ENCODE results near the gene TPSAB1.
"Not testable (repeated sequence)": the region's sequence is repeated elsewhere in the genome, so short reads cannot be mapped to it uniquely, and the experiment has no call there.

TPSAB1 gene

DNA sequence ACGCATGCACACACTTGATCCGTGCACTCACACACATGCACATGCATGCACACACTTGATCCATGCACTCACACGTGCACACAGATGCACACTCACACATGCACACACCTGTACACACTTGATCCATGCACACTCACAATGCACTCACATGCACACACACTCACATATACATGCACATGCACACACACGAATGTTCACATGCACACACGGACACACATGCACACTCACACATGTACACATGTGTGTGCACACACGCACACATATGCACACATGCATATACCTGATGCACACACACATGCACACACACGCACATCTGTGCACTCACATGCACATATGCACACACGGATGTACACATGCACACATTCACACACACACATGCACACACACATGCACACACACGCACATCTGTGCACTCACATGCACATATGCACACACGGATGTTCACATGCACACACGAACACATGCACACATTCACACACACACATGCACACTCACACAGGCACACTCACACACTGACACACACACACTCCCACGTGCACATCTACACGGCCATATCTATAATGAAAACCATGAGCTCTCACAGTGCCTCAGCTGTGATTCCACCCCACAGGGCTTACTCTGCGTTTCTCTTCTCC, 7.5 kb downstream of the TPSAB1 start:
- not testable (repeated sequence) for DNase-seq (ENCODE audit: low read depth, low spot score)

DNA sequence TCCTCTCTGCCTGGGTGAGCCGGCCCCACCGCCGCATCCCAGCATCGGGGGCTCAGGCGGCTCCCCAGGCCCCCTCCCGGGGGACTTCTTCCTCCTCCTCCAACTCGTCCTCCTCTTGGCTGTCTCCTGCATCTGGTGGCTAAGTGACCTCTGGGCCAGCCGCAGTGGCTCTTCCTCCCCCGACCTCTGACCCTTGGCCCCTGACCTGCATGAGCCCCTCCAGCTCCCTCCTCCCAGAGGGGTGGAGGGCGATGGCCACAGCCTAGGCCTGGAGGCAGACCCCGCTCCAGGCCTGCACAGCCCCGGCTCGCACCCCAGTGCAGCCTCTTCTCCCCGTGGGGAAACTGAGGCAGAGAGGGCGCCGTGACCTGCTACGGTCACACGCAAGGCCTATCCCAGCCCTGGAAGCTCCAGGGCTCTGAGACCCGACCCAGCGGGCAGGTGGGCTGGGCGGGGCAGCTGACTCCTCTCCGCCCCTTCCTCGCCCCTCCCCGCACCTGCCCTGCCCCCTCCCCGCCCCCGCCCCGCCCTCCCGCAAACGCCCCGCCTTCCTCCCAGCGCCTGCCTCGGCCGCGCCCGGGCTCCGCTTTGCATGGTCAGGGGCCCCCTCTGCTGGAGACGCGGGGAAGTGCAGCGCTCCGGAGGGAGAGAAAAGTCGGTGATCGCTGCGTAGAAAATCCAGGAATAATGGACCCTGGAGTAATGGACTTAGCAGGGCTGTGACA, 8.7 kb downstream of the TPSAB1 start:
- not testable (repeated sequence) for DNase-seq (ENCODE audit: low read depth, low spot score)

- DNase-seq (ENCODE audit: low read depth, low spot score), result not testable (repeated sequence)
These were observed 13.3 kb downstream of the TPSAB1 start for GRCh38 chr16:1253701-1254364.

GRCh38 chr16:1254821-1255220, 14.3 kb downstream of the TPSAB1 start:
- not testable (repeated sequence) for DNase-seq (ENCODE audit: low read depth, low spot score)

DNA sequence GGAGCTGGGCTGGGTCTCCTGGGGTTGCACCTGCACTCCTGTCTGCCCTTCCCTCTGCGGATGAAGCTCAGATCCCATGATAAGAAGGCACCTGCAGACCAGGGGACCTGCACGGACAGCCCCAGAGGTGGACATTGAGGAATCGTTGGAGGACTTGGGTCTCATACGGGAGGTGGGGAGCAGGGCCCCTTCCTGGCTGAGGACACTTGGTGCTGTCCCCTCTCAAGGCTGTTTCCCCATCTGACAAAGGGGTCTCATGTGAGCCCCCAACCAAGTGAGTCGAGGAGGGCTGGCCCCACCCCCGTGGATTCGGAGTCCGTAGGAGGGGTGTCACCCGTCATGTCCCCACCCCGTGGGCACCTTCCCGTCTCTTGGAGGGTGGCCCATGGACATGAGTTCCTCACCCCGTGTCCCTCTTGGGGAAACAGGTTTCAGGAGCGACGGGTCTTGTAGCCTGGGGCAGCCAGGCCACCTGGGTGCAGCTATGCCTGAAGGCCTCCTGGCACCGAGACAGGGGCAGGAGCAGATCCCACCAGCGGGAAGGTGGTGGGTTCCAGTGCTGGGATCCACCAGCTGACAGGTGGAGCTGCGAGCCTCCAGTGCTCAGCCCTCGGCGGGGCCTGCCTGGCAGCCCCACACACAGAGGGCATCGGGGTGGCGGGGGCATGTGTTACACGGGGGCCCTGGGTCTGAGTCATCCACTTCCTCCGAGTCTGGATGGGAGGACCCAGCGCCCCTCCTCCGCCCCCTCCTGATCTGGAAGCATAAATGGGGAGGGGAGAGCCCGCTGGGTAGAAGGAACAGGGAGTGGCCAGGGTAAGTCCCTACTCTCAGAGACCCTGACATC, 15.0 kb downstream of the TPSAB1 start, which contains the start of gene TPSD1:
TPSD1 (plus strand) TSS at position 794 of the 847 bp plus-strand sequence. CDS start 212 bp downstream, outside the sequence.
- DNase-seq (ENCODE audit: low read depth, low spot score), result not testable (repeated sequence)

- not testable (repeated sequence) for DNase-seq (ENCODE audit: low read depth, low spot score)
These were observed 15.9 kb downstream of the TPSAB1 start for GRCh38 chr16:1256296-1256873.

DNA sequence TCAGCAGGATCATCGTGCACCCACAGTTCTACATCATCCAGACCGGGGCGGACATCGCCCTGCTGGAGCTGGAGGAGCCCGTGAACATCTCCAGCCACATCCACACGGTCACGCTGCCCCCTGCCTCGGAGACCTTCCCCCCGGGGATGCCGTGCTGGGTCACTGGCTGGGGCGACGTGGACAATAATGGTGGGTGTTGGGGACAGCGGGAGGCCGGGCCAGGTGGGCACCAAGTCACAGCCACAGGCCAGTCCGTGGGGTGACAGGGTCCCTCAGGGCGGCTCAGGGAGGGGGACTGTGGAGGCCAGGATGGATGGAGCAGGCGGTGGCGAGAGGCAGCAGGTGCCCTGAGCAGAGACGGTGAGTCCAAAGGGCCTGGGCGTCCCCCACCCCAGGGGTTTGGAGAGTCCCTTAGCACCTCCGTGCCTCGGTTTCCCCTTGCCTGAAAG, 16.4 kb downstream of the TPSAB1 start:
- DNase-seq (ENCODE audit: low read depth, low spot score), result no peak

DNA sequence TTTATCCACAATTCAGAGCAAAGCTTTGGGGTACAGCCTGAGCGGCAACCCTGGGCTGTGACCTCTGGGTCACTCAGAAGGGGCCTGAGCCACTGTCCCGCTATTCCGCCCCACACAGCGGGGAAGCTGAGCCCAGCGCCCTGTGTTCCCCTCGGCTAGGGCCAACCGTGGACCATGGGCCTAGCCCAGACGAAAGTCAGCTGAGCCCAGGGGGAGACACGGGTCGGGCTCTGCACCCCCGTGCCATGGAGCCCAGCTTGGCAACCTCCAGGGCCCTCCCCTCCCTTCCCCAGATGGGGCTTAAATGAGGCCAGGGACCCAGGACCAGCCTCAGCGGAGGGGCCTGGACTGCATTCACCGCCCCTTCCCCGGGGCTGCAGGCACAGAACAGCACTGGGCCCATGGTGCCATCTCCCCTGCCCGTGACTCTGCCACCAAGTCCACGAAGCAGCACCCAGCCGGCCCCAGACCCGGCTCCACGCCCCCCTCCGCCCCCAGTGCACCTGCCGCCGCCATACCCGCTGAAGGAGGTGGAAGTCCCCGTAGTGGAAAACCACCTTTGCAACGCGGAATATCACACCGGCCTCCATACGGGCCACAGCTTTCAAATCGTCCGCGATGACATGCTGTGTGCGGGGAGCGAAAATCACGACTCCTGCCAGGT, 17.2 kb downstream of the TPSAB1 start:
- DNase-seq (ENCODE audit: low read depth, low spot score), result no peak

GRCh38 chr16:1258225-1258600, 17.7 kb downstream of the TPSAB1 start:
- DNase-seq (ENCODE audit: low read depth, low spot score), result no peak

DNA sequence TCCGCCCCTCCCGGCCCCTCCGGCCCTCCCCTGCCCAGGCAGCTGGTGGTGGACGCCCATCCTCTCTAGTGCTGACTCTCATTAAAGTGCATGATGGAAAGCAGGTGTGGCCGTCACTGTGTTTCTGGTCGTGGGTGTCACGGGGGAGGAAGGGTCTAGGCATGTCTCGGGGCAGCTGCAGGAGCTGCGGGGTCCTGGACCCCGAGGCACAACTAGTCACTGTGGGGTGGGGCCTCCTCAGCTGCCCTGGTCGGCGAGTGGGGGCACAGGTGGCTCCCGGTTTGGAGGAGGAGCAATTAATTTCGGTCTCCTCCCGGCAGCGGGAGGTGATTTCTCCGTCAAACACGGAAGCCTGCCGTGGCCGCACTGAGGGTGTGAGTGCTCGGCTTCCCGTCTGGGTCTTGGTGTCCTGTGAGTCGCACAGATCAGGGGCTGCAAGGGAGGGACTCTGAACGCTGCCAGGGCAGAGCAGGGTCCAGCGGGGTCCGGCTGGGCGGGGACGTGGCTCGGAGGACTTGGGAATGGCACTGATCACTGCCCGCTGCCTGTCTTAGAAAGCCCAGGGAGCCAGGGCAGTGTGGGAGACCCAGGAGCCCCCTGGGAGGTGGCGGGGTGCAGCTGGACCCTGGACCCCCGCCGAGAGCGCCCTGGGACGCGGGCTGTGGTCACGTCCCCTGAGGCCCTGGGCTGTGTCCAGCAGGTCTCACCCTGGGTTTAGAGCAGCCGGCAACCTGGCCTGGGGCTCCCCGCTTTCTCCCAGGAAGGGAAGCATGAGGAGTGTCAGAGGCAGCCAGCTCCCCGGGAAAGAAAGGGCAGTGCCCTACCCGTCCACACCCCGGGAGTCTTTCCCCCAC, 18.6 kb downstream of the TPSAB1 start:
- no peak for DNase-seq (ENCODE audit: low read depth, low spot score)

- DNase-seq (ENCODE audit: low read depth, low spot score), result no peak
These were observed 19.2 kb downstream of the TPSAB1 start for GRCh38 chr16:1259760-1260068.

GRCh38 chr16:1260101-1260680, 19.7 kb downstream of the TPSAB1 start:
- no peak for DNase-seq (ENCODE audit: low read depth, low spot score)

DNA sequence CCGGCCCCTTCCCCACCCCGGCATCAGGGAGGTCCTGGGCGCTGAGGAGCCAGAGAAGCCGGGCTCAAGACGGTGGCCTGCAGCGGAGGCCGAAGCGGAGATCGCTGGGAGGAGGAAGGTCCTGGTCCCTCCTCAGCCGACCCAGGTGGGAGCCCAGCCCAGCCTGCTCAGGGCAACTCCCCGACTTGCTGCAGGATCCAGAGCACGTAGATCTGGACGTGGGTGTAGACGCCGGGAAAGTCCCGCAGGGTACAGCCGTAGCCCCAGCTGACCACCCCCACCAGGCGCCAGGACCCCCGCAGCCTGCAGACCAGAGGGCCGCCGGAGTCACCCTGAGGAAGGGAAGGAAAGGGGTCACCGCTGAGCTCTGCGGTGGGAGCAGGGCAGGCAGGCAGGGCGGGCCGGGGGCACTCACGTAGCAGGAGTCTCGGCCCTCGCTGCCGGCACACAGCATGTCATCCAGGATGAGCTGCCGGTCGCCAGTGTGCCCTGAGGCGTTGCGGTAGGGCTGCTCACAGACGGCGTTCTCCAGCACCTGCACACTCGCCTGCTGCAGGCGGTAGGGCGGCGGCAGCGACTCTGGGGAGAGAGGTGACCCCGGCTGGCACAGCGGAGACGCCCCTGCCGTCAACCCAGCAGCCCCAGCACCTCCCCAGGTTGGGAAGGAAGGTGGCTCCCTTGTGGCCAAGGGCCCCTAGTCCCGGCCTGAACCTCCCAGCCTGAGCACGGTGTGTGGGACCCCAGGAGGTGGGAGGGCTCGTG, 20.8 kb downstream of the TPSAB1 start:
- no peak for DNase-seq (ENCODE audit: low read depth, low spot score)

GRCh38 chr16:1262210-1262845, 21.8 kb downstream of the TPSAB1 start:
- DNase-seq (ENCODE audit: low read depth, low spot score), result no peak

- no peak for DNase-seq (ENCODE audit: low read depth, low spot score)
These were observed 22.3 kb downstream of the TPSAB1 start for GRCh38 chr16:1262846-1263221.

- no peak for DNase-seq (ENCODE audit: low read depth, low spot score)
These were observed 23.3 kb downstream of the TPSAB1 start for GRCh38 chr16:1263591-1264344.

DNA sequence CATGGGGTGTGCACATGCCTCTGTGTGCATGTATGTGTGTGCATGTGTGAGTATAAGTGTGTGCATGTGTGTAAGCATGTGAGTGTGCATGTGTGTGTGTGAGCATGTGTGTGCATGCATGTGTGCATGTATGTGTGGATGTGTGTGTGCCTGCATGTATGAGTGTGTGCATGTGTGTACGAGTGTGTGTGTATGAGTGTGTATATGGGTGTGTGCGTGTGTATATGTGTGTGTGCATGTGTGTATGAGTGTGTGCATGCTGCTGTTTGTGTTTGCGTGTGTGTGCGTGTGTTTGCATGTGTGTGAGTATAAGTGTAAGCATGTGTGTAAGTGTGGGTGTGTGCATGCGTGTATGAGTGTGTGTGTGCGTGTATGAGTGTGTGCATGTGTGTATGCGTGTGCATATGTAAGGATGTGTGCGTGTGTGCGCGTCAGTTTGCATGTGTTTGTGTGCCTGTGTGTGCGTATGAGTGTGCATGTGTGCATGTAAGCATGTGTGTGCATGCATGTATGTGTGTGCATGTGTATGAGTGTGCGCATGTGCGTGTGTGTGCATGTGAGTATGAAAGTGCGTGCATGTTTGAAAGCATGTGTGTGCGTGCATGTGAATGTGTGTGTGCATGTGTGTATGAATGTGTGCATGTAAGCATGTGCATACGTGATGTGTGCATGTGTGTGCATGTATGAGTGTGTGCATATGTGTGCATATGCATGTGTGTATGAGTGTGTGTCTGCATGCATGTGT, 24.0 kb downstream of the TPSAB1 start:
- no peak for DNase-seq (ENCODE audit: low read depth, low spot score)
